GM12892 (cell line): ENCODE measurements around the gene NCAM1.

Experiments used
- DNase-seq: peaks from one replicate; pipeline ENCODE4 v3.0.0; 2011; ENCODE audit not compliant: insufficient read length
- FAIRE-seq: peaks from 2 replicates; lab custom pipeline; 2011; peaks lifted over from hg19 to GRCh38; lab: Jason Lieb, UNC
- POLR2A ChIP-seq: IDR thresholded peaks from 2 replicates; pipeline ENCODE4 v1.6.1; 2011; ENCODE audit warnings: low read depth, low read length, control low read depth
- POLR2AphosphoS5 ChIP-seq: IDR thresholded peaks from 2 replicates; pipeline ENCODE4 v1.6.1; 2011; ENCODE audit warnings: low read depth, low read length, control low read depth
- TAF1 ChIP-seq: IDR thresholded peaks from 2 replicates; pipeline ENCODE4 v1.6.1; 2011; ENCODE audit warnings: low read depth, mild to moderate bottlenecking, control low read depth, low read length, borderline replicate concordance

Gene NCAM1

GRCh38 chr11:113168354-113169342, 207.4 kb downstream of the NCAM1 start:
- DNase-seq (no peak), FAIRE-seq (no peak)
- TF ChIP-seq POLR2AphosphoS5 (no peak), POLR2A (no peak), TAF1 (no peak)

DNA sequence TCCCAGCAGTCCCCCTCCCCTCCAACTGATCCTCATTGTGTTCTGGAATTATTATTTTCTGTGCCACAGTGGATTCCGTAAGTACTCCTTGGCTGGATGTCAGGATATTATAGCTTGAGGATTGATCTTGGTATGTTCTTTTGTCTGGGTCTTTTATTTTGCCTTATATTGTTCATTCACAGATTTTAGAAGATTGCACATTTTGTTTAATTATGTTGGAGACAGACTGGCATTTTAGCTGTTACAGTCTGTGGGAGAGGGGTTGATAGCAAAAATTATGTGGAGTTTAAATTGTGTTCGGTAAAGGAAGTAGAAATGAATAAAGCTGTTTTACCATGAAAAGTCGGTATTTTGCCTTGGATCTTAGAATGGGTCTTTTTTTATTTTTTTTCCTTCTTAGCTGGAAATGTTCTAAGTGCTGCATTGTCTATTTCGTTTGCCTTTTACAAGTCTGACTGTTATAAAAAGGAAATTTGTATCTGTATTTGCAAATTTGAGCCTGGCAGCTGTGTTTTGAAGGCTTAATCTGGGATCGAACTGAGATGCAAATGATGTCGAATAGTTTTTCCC, 211.2 kb downstream of the NCAM1 start:
- DNase-seq (no peak), FAIRE-seq (no peak)
- TF ChIP-seq POLR2A (no peak), TAF1 (no peak), POLR2AphosphoS5 (no peak)

GRCh38 chr11:113173126-113173525, 211.9 kb downstream of the NCAM1 start:
- DNase-seq (no peak), FAIRE-seq (no peak)
- TF ChIP-seq TAF1 (no peak), POLR2A (no peak), POLR2AphosphoS5 (no peak)

- DNase-seq (no peak), FAIRE-seq (no peak)
- TF ChIP-seq POLR2A (no peak), POLR2AphosphoS5 (no peak), TAF1 (no peak)
Measured at GRCh38 chr11:113174882-113175281, 213.7 kb downstream of the NCAM1 start.

DNA sequence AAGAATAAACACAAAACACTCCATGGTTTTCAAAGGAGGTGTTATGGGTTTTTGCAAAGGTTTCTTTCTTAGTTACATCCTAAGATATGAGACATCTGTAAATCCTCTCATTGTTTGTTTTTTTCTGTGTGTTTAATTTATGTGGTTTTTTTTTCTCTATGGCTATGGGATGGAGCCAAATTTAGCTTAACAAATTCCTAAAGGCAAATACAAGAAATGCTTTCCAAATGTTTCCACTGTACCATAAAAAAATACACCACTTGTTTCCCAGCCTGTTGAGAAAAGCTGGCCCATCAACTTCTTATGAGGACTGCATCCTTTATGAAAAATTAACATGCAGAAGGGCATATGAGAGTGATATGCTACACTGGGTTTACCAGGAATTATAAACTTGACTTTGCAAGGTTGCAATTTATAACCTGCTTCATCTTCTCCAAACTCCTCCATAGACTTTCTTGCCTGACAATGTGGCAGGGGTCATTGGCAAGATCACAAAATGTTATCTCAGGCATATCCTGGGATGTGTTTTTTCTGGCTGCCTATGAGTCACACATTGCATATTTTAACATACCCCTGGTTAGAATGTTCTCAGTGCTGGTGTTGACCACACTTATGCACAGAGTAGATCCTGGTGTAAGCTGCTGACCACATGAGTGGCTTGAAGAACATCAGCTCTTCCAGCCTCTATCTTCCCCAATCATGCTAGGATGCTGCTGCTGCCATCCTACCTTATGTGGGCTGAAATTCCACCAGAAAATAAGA, 215.6 kb downstream of the NCAM1 start:
- no peak for FAIRE-seq

GRCh38 chr11:113177671-113178070, 216.5 kb downstream of the NCAM1 start:
- FAIRE-seq (no peak), DNase-seq (no peak)
- TF ChIP-seq POLR2AphosphoS5 = no peak
- no peak for TF ChIP-seq POLR2A
- no peak for TF ChIP-seq TAF1

More for the DNA sequence above, 215.6 kb downstream of the NCAM1 start:
- TF ChIP-seq POLR2A (no peak), TAF1 (no peak), POLR2AphosphoS5 (no peak)
- DNase-seq = no peak

- DNase-seq = no peak
- TF ChIP-seq POLR2A (no peak), TAF1 (no peak), POLR2AphosphoS5 (no peak)
- no peak for FAIRE-seq
Measured at GRCh38 chr11:113178381-113179070, 217.3 kb downstream of the NCAM1 start.

GRCh38 chr11:113179181-113179704, 218.0 kb downstream of the NCAM1 start:
- FAIRE-seq (no peak), DNase-seq (no peak)

GRCh38 chr11:113181094-113181493, 219.9 kb downstream of the NCAM1 start:
- TF ChIP-seq POLR2AphosphoS5 (no peak), TAF1 (no peak), POLR2A (no peak)
- no peak for DNase-seq
- no peak for FAIRE-seq

More at GRCh38 chr11:113179181-113179704, 218.0 kb downstream of the NCAM1 start:
- TF ChIP-seq TAF1 (no peak), POLR2AphosphoS5 (no peak), POLR2A (no peak)

GRCh38 chr11:113182288-113182687, 221.1 kb downstream of the NCAM1 start:
- FAIRE-seq (no peak), DNase-seq (no peak)
- no peak for TF ChIP-seq POLR2AphosphoS5
- TF ChIP-seq TAF1 = no peak
- no peak for TF ChIP-seq POLR2A

DNA sequence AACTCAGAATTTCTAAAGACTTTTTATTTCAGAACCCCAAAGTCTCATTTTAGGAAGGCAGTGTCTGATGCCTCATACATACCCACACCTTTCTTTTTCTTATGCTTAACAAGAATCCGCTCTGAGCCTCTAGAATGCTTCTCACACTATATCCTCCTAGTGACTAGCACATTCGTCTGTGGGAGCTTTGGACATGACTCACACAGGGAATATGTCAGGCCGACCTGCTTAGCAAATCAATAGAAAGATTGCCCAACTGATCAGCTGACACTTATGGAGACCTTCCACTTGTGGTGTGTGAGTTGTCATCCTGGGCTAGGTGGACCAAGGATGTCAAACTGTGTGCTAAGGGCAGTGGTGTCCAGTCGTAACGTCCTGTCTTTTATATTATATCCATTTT, 223.3 kb downstream of the NCAM1 start:
- TF ChIP-seq POLR2A (no peak), TAF1 (no peak), POLR2AphosphoS5 (no peak)
- FAIRE-seq = no peak

More for the DNA sequence above, 223.3 kb downstream of the NCAM1 start:
- no peak for DNase-seq
